Lower leg skin (tissue), 4 donors: ENCODE results near the gene ZNF407. TPM values are rescaled to one million over a fixed set of nuclear protein-coding genes. Genes with fewer than 3 reads are reported as not detected.

ENCODE experiments used
- DNase-seq, 2 donors: peaks; one replicate each; pipeline ENCODE4 v3.0.0-alpha.2; 2019; ENCODE audit warnings: low spot score in 2 of 2
- H3K4me3 ChIP-seq: fragments of 200-600 bp; sonication (generic); 2 replicates; pipeline ENCODE4 v1.5.1; 2017; ENCODE audit warnings: mild to moderate bottlenecking, low read depth; ENCODE audit not compliant: poor library complexity, severe bottlenecking
- CTCF ChIP-seq, 3 donors: fragments of 450-650 bp; IDR thresholded peaks; one replicate each; pipeline ENCODE4 v1.5.1; 2016; ENCODE audit warnings: antibody characterized with exemption in 3 of 3, mild to moderate bottlenecking in 3 of 3, moderate library complexity in 2 of 3
- POLR2A ChIP-seq, 2 donors: fragments of 450-650 bp; IDR thresholded peaks; one replicate each; pipeline ENCODE4 v1.6.1; 2016 to 2017; ENCODE audit warnings: antibody characterized with exemption in 2 of 2, mild to moderate bottlenecking in 1 of 2, moderate library complexity in 1 of 2
- WGBS, 2 donors: methylation state at CpG; one replicate each; pipeline ENCODE4 v1.1.5; 2018; 5-methylcytosine and 5-hydroxymethylcytosine counted together
- intact Hi-C: fragments of 100-400 bp; cut with DNase I; formaldehyde crosslinking; loops from one replicate; pipeline ENCODE4 v1.15.0; 2023; ENCODE audit warnings: low total_unique reads
- total RNA-seq, 4 donors: library from RNA; depleted of rRNA; stranded (reverse); fragments of >200 nt; gene quantifications; one replicate each; pipeline ENCODE4 v1.1.0, GENCODE V29; 2016

The ZNF407 gene
- total RNA-seq, 4 donors from 2014 or later, result 7.0 to 13.9 (median 10.9) TPM

GRCh38 chr18:74694436-74694835 is 96.8 kb downstream of the ZNF407 start:
- intact Hi-C loops, result no loop called here
- no peak for DNase-seq
- TF ChIP-seq POLR2A (IDR thresholded peaks at IDR 0.05) (no peak), CTCF (IDR thresholded peaks at IDR 0.05) (no peak)
- 78 to 90% methylated on average over 1 of the region's 1 CpG for WGBS, 2 donors
- H3K4me3 ChIP-seq, result no peak overlapping the region

DNA sequence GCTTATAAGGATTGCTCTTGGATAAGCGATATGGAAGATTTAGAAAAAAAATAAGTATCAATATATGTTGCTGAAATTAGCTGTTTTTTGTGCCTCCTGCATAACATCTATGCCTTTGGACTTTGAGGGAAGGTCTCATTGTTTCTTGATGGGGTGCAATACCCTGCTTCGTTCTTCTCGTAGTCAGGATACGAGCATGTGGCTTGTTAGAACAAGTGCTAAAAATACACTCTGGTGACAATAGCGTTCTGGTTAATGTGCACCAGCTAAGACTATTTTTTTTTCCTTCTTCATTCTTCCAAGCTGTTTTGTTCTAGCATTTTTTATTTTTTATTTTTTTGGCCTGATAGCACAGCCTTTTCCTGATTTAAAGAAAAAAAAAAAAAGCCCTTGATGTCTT is 97.5 kb downstream of the ZNF407 start:
- 89 to 94% methylated on average over 5 of the region's 5 CpGs for WGBS, 2 donors
- intact Hi-C loops, result no loop called here
- no peak for DNase-seq
- TF ChIP-seq POLR2A (IDR thresholded peaks at IDR 0.05) (no peak), CTCF (IDR thresholded peaks at IDR 0.05) (no peak)
- no peak overlapping the region for H3K4me3 ChIP-seq

DNA sequence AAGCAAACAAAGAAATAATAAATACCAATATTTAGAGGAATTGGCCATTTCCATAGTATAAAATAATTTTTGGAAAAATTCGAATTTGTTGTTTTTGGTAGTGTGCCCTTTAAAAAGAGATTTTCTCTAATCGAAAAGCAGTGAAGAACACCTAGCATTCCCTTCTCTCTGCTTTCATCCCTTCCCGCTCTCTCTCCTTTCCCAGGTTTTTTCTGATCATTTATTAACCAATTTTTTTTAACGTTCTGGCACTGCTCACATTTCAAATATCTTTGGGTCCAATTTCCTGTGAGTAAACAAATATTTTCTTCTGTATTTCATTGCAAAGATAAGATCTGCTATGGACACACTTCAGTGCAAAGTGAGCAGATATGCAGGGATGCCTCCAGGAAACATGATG is 101.2 kb downstream of the ZNF407 start:
- intact Hi-C loops, result no loop called here
- no peak overlapping the region for H3K4me3 ChIP-seq
- no peak for DNase-seq
- TF ChIP-seq POLR2A (IDR thresholded peaks at IDR 0.05) (no peak), CTCF (IDR thresholded peaks at IDR 0.05) (no peak)
- WGBS, 2 donors, result 87 to 90% methylated on average over 4 of the region's 4 CpGs

- intact Hi-C loops, result no loop called here
- TF ChIP-seq POLR2A (IDR thresholded peaks at IDR 0.05) (no peak), CTCF (IDR thresholded peaks at IDR 0.05) (no peak)
- no peak for DNase-seq
- H3K4me3 ChIP-seq, result no peak overlapping the region
- WGBS, 2 donors, result 80 to 85% methylated on average over 3 of the region's 3 CpGs
Measured at GRCh38 chr18:74699455-74699854, 101.8 kb downstream of the ZNF407 start.

DNA sequence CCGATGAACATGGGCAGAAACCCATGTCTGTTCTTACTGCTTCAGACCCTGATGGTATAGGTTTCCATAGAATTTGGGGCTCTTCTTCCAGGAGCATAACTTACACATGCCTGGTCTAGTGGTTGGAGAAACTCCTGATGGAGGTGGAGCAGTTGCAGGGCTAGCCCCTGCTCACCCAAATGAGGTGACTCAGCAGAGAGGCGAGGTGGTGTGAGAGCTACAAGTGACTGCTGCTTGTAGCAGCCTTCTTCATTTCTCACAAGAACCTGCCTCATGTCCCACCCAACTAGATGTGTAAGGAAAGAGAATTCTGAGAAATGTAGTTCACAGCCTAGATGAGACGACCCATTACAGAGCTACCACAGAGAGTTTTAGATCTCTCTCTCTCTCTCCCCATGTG is 105.3 kb downstream of the ZNF407 start:
- no peak overlapping the region for H3K4me3 ChIP-seq
- intact Hi-C loops, result no loop called here
- no peak for DNase-seq
- 56 to 71% methylated on average over 3 of the region's 3 CpGs for WGBS, 2 donors
- TF ChIP-seq CTCF (IDR thresholded peaks at IDR 0.05), result no peak
- TF ChIP-seq POLR2A (IDR thresholded peaks at IDR 0.05), result no peak

DNA sequence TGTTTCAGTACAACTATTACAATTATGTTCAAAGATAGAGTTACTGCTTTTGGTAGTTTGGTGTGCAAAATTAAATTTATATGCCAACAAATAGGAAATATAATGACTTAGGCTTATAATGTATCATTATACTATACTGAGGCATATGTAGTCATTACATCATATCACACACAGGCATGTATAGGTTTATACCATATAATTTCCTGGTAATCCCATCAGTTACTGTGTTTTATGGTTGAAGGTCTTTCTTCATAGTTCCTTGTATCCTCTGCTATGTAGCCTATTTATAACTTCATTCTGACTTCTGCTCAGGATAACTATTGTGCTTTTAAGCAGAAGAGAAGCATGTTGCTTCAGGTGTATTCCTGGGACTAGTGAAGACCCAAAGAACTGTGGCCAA is 110.5 kb downstream of the ZNF407 start:
- TF ChIP-seq POLR2A (IDR thresholded peaks at IDR 0.05) (no peak), CTCF (IDR thresholded peaks at IDR 0.05) (no peak)
- no peak overlapping the region for H3K4me3 ChIP-seq
- no peak for DNase-seq
- intact Hi-C loops, result no loop called here
